PC-9 (cell line): ENCODE measurements around the gene ZNF778. TPM values are rescaled to one million over a fixed set of nuclear protein-coding genes. Genes with fewer than 3 reads are reported as not detected.

Experiments used
- BruUV-seq: library from RNA; stranded (reverse); fragments of 400-500 nt; replicated peaks from 2 replicates; lab custom pipeline; 2021; lab: Mats Ljungman, UMichigan
- CTCF ChIA-PET: fragments of 300-600 bp; sonication (Branson Sonifier 250); formaldehyde crosslinking; loops from one replicate; lab custom pipeline; 2022; ENCODE audit warnings: antibody characterized with exemption; lab: Charles Lee
- POLR2A ChIA-PET: fragments of 300-600 bp; sonication (Branson Sonifier 250); formaldehyde crosslinking; loops from one replicate; lab custom pipeline; 2022; ENCODE audit warnings: antibody characterized with exemption; ENCODE audit not compliant: unreplicated experiment; lab: Charles Lee
- DNase-seq, 2 experiments: peaks; one replicate each; pipeline versions ENCODE4 v3.0.0 to v3.0.0-alpha.2; 2015 to 2022; ENCODE audit warnings: mixed read lengths in 1 of 2
- H2AFZ ChIP-seq: fragments of 200-600 bp; sonication (generic); 2 replicates; pipeline ENCODE4 v1.8.1; 2017; ENCODE audit warnings: antibody characterized with exemption
- H3F3A ChIP-seq: fragments of 200-600 bp; sonication (generic); 2 replicates; pipeline ENCODE4 v1.8.1; 2017; ENCODE audit warnings: antibody characterized with exemption, mild to moderate bottlenecking, low read depth; ENCODE audit not compliant: insufficient read depth
- H3K27ac ChIP-seq: fragments of 200-600 bp; sonication (generic); 2 replicates; pipeline ENCODE4 v1.6.1; 2016; ENCODE audit warnings: mixed run types
- H3K27me3 ChIP-seq: fragments of 200-600 bp; sonication (generic); 2 replicates; pipeline ENCODE4 v1.6.1; 2016; ENCODE audit warnings: low read depth, mixed run types; ENCODE audit not compliant: insufficient read depth
- H3K36me3 ChIP-seq: fragments of 200-600 bp; sonication (generic); 2 replicates; pipeline ENCODE4 v1.6.1; 2016; ENCODE audit warnings: low read depth, mixed run types
- H3K4me1 ChIP-seq: fragments of 200-600 bp; sonication (generic); replicated peaks from 2 replicates; pipeline ENCODE4 v1.6.1; 2016; ENCODE audit warnings: mixed run types; ENCODE audit not compliant: insufficient read depth
- H3K4me2 ChIP-seq: fragments of 200-600 bp; sonication (generic); 2 replicates; pipeline ENCODE4 v1.6.1; 2017; ENCODE audit warnings: mixed run types
- H3K4me3 ChIP-seq: fragments of 200-600 bp; sonication (generic); 2 replicates; pipeline ENCODE4 v1.6.1; 2016; ENCODE audit warnings: mixed run types
- H3K79me2 ChIP-seq: fragments of 200-600 bp; sonication (generic); 2 replicates; pipeline ENCODE4 v1.6.1; 2017; ENCODE audit warnings: low read depth, mixed run types
- H3K9me2 ChIP-seq: fragments of 200-600 bp; sonication (generic); 2 replicates; pipeline ENCODE4 v1.8.1; 2017; ENCODE audit warnings: mild to moderate bottlenecking; ENCODE audit not compliant: insufficient read depth
- H3K9me3 ChIP-seq: fragments of 200-600 bp; sonication (generic); 2 replicates; pipeline ENCODE4 v1.8.1; 2016; ENCODE audit warnings: low read depth; ENCODE audit not compliant: insufficient read depth
- H4K20me1 ChIP-seq: fragments of 200-600 bp; sonication (generic); 2 replicates; pipeline ENCODE4 v1.8.1; 2017; ENCODE audit not compliant: insufficient read depth
- CTCF ChIP-seq: fragments of 200-600 bp; sonication (generic); conservative IDR thresholded peaks from 2 replicates; pipeline ENCODE4 v1.6.1; 2017; ENCODE audit warnings: mixed run types, antibody characterized with exemption, mild to moderate bottlenecking, moderate library complexity
- EZH2 ChIP-seq: fragments of 200-600 bp; sonication (generic); IDR thresholded peaks from 2 replicates; pipeline ENCODE4 v1.8.0; 2017; ENCODE audit warnings: antibody characterized with exemption, low read depth
- intact Hi-C: fragments of 100-400 bp; cut with micrococcal nuclease; formaldehyde crosslinking; loops from one replicate; pipeline ENCODE4 v1.10.0; 2022; ENCODE audit not compliant: unreplicated experiment
- total RNA-seq: library from RNA; stranded (reverse); gene quantifications from 2 replicates; pipeline ENCODE4 v1.2.3, GENCODE V29; 2021

ZNF778 gene
- total RNA-seq, 1 experiment from 2014 or later, result 9.5 TPM

GRCh38 chr16:89268987-89269735 is 51.7 kb downstream of the ZNF778 start:
- Histone ChIP-seq H3K27me3 (no peaks in the 10 kb centered on the region), H3F3A (peaks cover 38% of the 10 kb centered on the region; the same call in 1 of the 2 replicates), H3K36me3 (peaks cover 34% of the 10 kb centered on the region), H3K4me2 (no peak overlapping the region), H4K20me1 (peaks cover 68% of the 10 kb centered on the region), H3K79me2 (no peaks in the 10 kb centered on the region), H3K4me3 (no peak overlapping the region), H3K9me3 (no peaks in the 10 kb centered on the region), H2AFZ (no peak overlapping the region), H3K4me1 (no peaks in the 10 kb centered on the region), H3K27ac (no peak overlapping the region), H3K9me2 (no peaks in the 10 kb centered on the region)
- intact Hi-C loops, result no loop called here
- ChIA-PET CTCF (no interaction called here), POLR2A (no interaction called here)
- TF ChIP-seq CTCF (no peak), EZH2 (no peak)
- no peak for DNase-seq
- BruUV-seq, result no TSS peak

GRCh38 chr16:89269805-89270665 is 52.5 kb downstream of the ZNF778 start:
- TF ChIP-seq EZH2, result no peak
- no peak for TF ChIP-seq CTCF
- Histone ChIP-seq H3K4me3 (no peak overlapping the region), H2AFZ (no peak overlapping the region), H3F3A (peaks cover 38% of the 10 kb centered on the region; the same call in 1 of the 2 replicates), H3K4me2 (no peak overlapping the region), H3K79me2 (no peaks in the 10 kb centered on the region), H3K9me2 (no peaks in the 10 kb centered on the region), H3K27ac (no peak overlapping the region), H3K36me3 (peaks cover 34% of the 10 kb centered on the region), H4K20me1 (peaks cover 75% of the 10 kb centered on the region), H3K27me3 (no peaks in the 10 kb centered on the region), H3K4me1 (no peaks in the 10 kb centered on the region), H3K9me3 (no peaks in the 10 kb centered on the region)
- no peak for DNase-seq
- CTCF ChIA-PET, result no interaction called here
- POLR2A ChIA-PET, result no interaction called here
- no TSS peak for BruUV-seq
- intact Hi-C loops, result no loop called here

- H3F3A ChIP-seq, result peaks cover 40% of the 10 kb centered on the region; the same call in 1 of the 2 replicates
- intact Hi-C loops, result no loop called here
- H3K9me2 ChIP-seq, result no peaks in the 10 kb centered on the region
- H3K27ac ChIP-seq, result no peak overlapping the region
- DNase-seq, result no peak
- no peak overlapping the region for H3K4me3 ChIP-seq
- TF ChIP-seq CTCF, result no peak
- no peak for TF ChIP-seq EZH2
- ChIA-PET POLR2A (no interaction called here), CTCF (no interaction called here)
- no peaks in the 10 kb centered on the region for H3K27me3 ChIP-seq
- no peaks in the 10 kb centered on the region for H3K79me2 ChIP-seq
- H3K4me1 ChIP-seq, result no peaks in the 10 kb centered on the region
- peaks cover 80% of the 10 kb centered on the region for H4K20me1 ChIP-seq
- no TSS peak for BruUV-seq
- no peaks in the 10 kb centered on the region for H3K9me3 ChIP-seq
- H3K4me2 ChIP-seq, result no peak overlapping the region
- H3K36me3 ChIP-seq, result peaks cover 34% of the 10 kb centered on the region
- H2AFZ ChIP-seq, result no peak overlapping the region
These were observed 53.3 kb downstream of the ZNF778 start for GRCh38 chr16:89270666-89271345.
